Tibial nerve (tissue), 3 donors: ENCODE results near the gene FGGY.

Experiments used
- CTCF ChIP-seq, 5 experiments: fragments of 200-600 bp in 3 of 5; fragments of 450-650 bp in 2 of 5; sonication (generic) in 3 of 5; IDR thresholded peaks; one replicate each; pipeline ENCODE4 v1.5.1; 2016 to 2019; ENCODE audit warnings: antibody characterized with exemption in 5 of 5, mild to moderate bottlenecking in 3 of 5, moderate library complexity in 2 of 5
- POLR2A ChIP-seq, 2 donors: fragments of 450-650 bp; IDR thresholded peaks; one replicate each; pipeline ENCODE4 v1.6.1; 2017; ENCODE audit warnings: antibody characterized with exemption in 2 of 2, mild to moderate bottlenecking in 2 of 2, moderate library complexity in 2 of 2

DNA sequence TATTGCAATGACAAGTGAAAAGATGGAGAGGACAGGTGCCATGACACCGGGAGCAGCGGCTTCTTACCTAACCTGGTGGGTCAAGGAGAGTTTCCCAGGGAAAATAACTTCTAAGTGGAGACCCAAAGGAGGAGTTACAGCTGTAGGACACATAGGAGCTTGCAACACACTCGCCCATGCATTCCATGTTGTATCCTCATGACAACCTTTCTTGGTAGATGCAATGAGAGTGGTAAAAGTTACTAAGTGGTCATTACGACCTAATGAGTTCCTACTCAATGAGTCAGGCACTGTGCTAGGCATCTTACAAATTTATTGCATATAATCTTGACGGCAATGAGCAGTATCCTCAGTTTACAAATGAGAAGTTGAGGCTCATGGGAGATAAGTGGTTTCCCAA, 398.4 kb downstream of the FGGY start:
- TF ChIP-seq CTCF (IDR thresholded peaks at IDR 0.05) (no peak), POLR2A (IDR thresholded peaks at IDR 0.05) (no peak)
